GM12872 (cell line): Measurements from ENCODE around the gene GPR137C.

ENCODE experiments used
- TF ChIP-seq, protein P1 (sequence below): IDR thresholded peaks from 3 replicates; pipeline ENCODE4 v1.5.1; 2011; ENCODE audit warnings: low read depth, mild to moderate bottlenecking, low read length, moderate library complexity; ENCODE audit not compliant: insufficient read depth

GPR137C gene

DNA sequence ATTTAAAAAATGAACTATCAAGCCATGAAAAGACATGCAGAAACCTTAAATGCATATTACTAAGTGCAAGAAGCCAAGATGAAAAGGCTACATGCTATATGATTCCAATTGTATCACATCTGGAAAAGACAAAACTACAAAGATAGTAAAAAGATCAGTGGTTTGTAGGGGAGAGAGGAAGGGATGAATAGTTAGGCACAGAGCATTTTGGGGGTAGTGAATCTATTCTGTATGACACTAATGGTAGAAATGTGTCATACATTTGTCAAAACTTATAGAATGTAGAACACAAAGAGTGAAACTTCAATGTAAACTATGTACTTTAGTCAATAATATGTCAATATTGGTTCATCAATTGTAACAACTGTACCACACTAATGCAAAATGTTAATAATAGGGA is 21.2 kb upstream of the GPR137C start:
- TF ChIP-seq, protein P1, sequence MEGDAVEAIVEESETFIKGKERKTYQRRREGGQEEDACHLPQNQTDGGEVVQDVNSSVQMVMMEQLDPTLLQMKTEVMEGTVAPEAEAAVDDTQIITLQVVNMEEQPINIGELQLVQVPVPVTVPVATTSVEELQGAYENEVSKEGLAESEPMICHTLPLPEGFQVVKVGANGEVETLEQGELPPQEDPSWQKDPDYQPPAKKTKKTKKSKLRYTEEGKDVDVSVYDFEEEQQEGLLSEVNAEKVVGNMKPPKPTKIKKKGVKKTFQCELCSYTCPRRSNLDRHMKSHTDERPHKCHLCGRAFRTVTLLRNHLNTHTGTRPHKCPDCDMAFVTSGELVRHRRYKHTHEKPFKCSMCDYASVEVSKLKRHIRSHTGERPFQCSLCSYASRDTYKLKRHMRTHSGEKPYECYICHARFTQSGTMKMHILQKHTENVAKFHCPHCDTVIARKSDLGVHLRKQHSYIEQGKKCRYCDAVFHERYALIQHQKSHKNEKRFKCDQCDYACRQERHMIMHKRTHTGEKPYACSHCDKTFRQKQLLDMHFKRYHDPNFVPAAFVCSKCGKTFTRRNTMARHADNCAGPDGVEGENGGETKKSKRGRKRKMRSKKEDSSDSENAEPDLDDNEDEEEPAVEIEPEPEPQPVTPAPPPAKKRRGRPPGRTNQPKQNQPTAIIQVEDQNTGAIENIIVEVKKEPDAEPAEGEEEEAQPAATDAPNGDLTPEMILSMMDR: no peak

DNA sequence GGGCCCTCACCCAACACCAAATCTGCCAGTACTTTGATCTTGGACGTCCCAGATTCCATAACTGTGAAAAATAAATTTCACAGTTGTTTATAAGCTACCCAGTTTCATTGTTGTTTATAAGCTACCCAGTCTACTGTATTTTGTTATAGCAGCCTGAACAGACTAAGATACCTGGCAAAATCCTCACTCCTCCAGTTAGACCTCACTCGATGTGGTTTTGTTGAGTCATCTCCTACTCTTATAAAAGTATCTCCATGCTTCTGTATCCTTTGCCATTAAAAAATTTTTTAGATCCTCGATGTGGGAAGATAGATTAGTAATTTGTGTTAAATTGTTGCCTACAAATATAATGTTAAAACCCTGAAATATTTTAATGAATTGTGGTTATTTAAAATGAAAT is 16.4 kb upstream of the GPR137C start:
- TF ChIP-seq, protein P1: no peak

DNA sequence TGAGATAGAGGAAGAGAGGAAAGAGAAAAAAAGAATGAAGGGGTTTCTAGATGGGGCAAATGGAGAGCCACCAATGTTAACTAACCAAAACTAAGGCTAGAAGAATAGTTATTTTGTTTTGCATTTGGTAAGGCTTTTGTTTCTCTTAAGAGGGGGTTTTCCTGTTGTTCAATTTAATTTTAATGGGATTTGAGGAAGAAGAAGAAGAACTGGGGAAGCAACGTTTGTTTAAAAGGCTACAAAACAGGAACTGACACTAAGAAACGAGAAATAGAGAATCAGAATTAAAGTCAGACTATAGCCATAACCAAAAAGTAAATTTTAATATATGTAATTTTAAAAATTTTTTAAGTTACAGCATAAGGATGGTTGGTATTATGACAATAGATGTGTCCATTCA is 14.0 kb upstream of the GPR137C start:
- TF ChIP-seq, protein P1: no peak

DNA sequence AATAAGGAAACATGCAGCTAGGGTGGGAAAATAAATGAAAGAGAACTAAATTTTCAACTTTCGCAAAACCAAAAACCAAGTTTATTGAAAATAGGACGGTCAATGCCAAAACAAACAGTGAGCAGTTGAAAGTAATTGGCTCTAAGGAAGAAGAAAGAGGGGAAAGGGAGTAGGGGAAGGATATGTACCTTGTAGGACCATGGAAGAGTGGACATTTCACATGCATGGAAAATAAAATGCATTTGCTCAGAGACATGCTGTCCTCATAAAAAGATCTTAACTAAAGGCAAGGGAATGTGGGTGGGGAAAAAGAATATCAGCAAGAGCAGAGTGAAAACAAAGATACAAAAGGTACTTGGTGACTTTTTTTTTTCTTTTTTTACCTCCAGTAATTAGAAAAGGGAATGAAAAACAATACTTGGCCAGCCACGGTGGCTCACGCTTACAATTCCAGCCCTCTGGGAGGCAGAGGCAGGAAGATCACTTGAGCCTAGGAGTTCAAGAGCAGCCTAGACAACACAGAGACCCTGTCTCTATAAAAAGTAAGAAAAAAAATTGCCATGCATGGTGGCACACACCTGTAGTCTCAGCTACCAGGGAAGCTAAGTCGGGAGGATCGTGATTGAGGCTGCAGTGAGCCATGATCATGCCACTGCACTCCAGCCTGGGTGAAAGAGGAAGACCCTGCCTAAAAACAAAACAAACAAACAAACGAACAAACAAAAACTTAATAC is 6.9 kb upstream of the GPR137C start:
- TF ChIP-seq, protein P1: no peak

DNA sequence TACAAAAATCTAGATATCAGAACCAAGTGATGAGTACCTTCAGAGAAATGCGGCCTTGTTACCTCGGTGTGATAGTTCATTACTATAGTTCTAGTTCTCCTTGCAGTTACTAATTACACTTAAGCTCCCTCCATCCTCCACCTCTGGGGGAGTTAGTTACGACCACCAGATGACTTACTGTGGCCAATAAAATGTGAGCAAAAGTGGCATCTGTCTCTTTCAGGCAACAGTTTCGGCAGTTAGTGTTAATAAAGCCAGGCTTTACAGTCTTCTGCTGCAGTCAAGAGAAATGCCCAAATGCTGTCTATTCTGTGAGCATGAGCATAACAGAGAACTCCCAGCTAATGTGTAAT is 6.3 kb upstream of the GPR137C start:
- TF ChIP-seq, protein P1: no peak

DNA sequence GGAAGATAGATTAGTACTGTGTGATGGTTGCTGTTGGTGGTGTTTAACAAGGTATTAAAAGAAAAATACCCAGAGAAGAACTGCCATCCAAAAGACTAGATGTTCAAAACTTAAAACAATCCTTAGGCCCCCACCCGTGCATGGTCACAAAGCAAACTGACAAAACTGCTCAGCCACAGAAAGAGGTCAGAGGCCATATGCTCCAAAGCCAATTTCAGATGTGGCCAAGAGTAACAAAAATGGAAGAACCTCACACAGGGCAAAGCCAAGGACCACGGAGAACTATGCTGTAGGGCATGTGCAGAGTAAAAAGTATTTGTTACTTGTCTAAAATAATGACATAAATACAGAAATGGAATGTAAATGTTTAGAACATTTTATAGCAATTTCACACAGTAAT is 5.6 kb upstream of the GPR137C start:
- TF ChIP-seq, protein P1: no peak

DNA sequence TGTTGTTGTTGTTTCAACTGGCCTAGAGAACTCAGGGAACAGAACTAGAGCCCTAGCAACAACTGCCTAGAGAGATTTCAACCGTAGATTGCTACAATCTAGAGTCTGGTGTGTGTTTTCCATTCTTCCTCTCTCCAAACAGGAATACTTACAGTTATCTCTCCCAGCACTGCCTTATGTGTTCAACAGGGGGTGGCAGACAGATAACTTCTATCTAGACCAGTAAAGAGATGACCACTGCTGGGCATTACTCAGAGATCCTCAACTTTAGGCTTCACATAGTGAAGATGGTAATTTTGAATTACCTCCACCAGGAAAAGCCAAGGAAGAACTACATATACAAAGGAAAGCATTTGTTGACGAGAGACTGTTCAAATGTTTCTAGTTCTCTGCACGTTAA is 5.1 kb upstream of the GPR137C start:
- TF ChIP-seq, protein P1: no peak
